ENCODE data around the gene KCTD1.

The KCTD1 gene

GRCh38 chr18:26502823-26503222, 45.5 kb downstream of the KCTD1 start:
- DNase-seq (ENCODE audit: low read depth in 1 of 2, low spot score in 1 of 2) = no peak
- no peak for TF ChIP-seq JUND (IDR thresholded peaks at IDR 0.05; ENCODE audit: low read depth)
- in situ Hi-C loops (cut with HindIII; ENCODE audit: low pct_unique_long_range_greater_than_20kb, low sequenced_read_pairs) = no loop called here

GRCh38 chr18:26497866-26498265, 50.5 kb downstream of the KCTD1 start:
- no peak for TF ChIP-seq JUND (IDR thresholded peaks at IDR 0.05; ENCODE audit: low read depth)
- DNase-seq (ENCODE audit: low read depth in 1 of 2, low spot score in 1 of 2) = no peak
- in situ Hi-C loops (cut with HindIII; ENCODE audit: low pct_unique_long_range_greater_than_20kb, low sequenced_read_pairs) = no loop called here

DNA sequence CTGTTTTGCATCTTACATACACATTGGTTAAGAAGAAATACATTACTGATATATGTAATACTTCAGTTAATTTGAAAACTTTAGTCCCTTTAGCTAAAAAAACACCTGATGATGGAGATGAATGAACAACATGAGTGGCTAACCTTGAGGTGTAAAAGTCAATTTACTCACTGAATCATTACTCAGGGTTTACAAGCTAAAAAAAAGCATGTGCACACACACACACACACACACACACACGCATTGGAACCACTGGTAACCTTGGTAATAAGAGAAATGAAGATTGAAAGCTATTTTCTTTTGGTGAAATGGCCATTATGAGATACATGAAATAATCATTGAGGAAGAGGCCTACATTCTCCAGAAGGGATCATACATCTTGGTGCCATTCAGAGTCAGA, 51.8 kb downstream of the KCTD1 start:
- in situ Hi-C loops (cut with HindIII; ENCODE audit: low pct_unique_long_range_greater_than_20kb, low sequenced_read_pairs) = no loop called here
- no peak for TF ChIP-seq JUND (IDR thresholded peaks at IDR 0.05; ENCODE audit: low read depth)

GRCh38 chr18:26495287-26495686, 53.1 kb downstream of the KCTD1 start:
- TF ChIP-seq JUND (IDR thresholded peaks at IDR 0.05; ENCODE audit: low read depth) = no peak
- in situ Hi-C loops (cut with HindIII; ENCODE audit: low pct_unique_long_range_greater_than_20kb, low sequenced_read_pairs) = no loop called here
- DNase-seq (ENCODE audit: low read depth in 1 of 2, low spot score in 1 of 2) = no peak

More for the DNA sequence above, 51.8 kb downstream of the KCTD1 start:
- no peak for DNase-seq (ENCODE audit: low read depth in 1 of 2, low spot score in 1 of 2)

GRCh38 chr18:26493021-26493420, 55.3 kb downstream of the KCTD1 start:
- DNase-seq (ENCODE audit: low read depth in 1 of 2, low spot score in 1 of 2) = no peak
- in situ Hi-C loops (cut with HindIII; ENCODE audit: low pct_unique_long_range_greater_than_20kb, low sequenced_read_pairs) = no loop called here
- no peak for TF ChIP-seq JUND (IDR thresholded peaks at IDR 0.05; ENCODE audit: low read depth)

DNA sequence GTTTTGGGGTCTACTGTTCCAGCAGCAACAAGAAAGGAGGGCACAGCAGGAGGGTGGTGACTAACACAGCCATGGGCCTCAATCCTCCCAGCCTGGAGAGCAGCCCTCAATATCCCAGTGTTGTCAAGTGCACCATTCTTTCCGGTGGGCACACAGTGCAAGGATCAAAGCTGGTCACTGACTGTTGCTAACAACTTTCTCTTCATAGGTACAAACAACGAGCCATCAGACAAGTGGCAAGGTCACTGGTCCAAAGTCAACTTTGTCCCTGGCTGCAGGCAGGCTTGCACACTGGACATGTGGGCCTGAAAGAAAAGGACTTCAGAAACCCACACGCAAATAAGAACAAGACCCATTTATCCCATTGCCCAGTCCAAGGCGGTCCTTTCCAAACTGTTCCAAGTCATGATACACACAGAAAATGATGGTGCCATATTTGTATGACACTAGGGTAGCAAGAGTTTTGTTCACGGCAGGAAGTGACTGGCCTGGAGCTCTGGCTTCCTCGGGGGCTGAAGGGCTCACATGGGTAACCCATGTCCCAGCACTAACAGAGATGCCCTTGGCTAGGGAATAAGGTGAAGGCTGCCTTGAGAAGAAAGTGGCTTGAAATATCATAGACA, 57.0 kb downstream of the KCTD1 start:
- in situ Hi-C loops (cut with HindIII; ENCODE audit: low pct_unique_long_range_greater_than_20kb, low sequenced_read_pairs) = no loop called here
- no peak for DNase-seq (ENCODE audit: low read depth in 1 of 2, low spot score in 1 of 2)
- no peak for TF ChIP-seq JUND (IDR thresholded peaks at IDR 0.05; ENCODE audit: low read depth)

- in situ Hi-C loops (cut with HindIII; ENCODE audit: low pct_unique_long_range_greater_than_20kb, low sequenced_read_pairs) = no loop called here
- DNase-seq (ENCODE audit: low read depth in 1 of 2, low spot score in 1 of 2) = no peak
- no peak for TF ChIP-seq JUND (IDR thresholded peaks at IDR 0.05; ENCODE audit: low read depth)
Observed at GRCh38 chr18:26489881-26490280, 58.5 kb downstream of the KCTD1 start.

DNA sequence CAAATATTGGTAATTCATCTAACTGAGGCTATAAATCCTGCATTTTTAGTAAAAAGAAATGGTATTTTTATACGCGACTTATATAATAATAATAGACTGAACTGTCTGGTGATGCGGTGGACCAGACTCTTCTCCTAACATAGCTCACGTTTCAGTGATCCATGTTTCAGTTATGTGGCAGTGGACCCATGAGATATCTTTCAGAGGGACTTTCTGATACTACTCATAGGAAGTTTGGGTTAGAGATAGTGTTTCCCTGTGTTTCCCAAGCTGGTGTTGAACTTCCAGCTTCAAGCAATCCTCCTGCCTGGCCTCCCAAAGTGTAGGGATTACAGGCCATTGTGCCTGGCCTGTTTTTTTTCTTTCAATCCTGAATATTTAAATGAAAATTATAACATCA, 59.2 kb downstream of the KCTD1 start:
- in situ Hi-C loops (cut with HindIII; ENCODE audit: low pct_unique_long_range_greater_than_20kb, low sequenced_read_pairs) = no loop called here
- no peak for TF ChIP-seq JUND (IDR thresholded peaks at IDR 0.05; ENCODE audit: low read depth)

DNA sequence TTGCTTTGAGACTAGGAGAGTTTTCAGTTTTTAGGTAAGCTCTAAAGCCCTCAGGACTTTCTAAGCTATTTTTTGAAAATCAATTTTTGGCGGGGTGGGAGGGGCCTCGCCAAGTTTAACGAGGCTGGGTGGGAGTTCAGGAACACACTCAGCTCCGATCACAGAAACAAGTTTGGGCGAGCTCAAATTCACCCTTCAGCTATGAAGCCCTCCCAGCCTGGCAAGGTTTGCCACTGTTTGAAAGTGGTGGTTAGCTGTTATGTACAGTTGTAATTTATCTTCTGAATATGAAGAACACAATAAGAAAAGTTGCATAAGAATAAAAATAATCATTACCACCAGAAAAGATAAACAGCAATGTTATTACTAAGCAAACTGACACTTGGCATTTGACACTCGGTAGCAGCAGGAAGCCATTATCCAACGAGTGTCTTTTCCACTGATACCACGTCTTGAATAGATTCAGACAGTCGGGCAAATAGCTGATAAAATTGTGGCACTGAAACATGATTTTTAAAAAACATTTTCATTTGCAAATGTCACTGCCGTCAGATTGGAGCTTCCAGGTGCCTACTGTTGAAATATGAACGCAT, 59.8 kb downstream of the KCTD1 start:
- DNase-seq (ENCODE audit: low read depth in 1 of 2, low spot score in 1 of 2) = no peak
- no peak for TF ChIP-seq JUND (IDR thresholded peaks at IDR 0.05; ENCODE audit: low read depth)
- in situ Hi-C loops (cut with HindIII; ENCODE audit: low pct_unique_long_range_greater_than_20kb, low sequenced_read_pairs) = no loop called here

More for the DNA sequence above, 59.2 kb downstream of the KCTD1 start:
- no peak for DNase-seq (ENCODE audit: low read depth in 1 of 2, low spot score in 1 of 2)

DNA sequence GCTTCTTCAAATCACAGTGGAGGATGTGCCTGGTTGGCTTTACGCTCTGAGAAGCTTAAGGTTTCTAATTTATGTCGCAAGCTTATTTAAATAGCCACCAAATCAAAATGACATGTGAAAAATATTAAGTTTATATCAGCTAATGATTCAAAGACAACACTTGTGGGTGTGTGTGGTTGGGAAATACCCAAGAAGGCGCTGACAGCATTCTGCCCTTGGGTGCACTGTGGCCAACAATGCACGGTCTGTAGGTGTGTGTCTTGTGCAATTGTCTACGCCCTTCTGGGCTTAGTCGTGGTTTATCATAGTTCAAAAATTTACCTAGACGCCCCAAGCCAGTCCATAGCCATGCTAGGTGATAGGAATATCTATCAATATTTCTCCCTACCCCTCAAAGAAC, 60.9 kb downstream of the KCTD1 start:
- TF ChIP-seq JUND (IDR thresholded peaks at IDR 0.05; ENCODE audit: low read depth) = no peak
- in situ Hi-C loops (cut with HindIII; ENCODE audit: low pct_unique_long_range_greater_than_20kb, low sequenced_read_pairs) = no loop called here
- no peak for DNase-seq (ENCODE audit: low read depth in 1 of 2, low spot score in 1 of 2)

GRCh38 chr18:26483633-26484032, 64.7 kb downstream of the KCTD1 start:
- no peak for DNase-seq (ENCODE audit: low read depth in 1 of 2, low spot score in 1 of 2)
- in situ Hi-C loops (cut with HindIII; ENCODE audit: low pct_unique_long_range_greater_than_20kb, low sequenced_read_pairs) = no loop called here
- TF ChIP-seq JUND (IDR thresholded peaks at IDR 0.05; ENCODE audit: low read depth) = no peak

GRCh38 chr18:26482569-26482968, 65.8 kb downstream of the KCTD1 start:
- no peak for TF ChIP-seq JUND (IDR thresholded peaks at IDR 0.05; ENCODE audit: low read depth)
- in situ Hi-C loops (cut with HindIII; ENCODE audit: low pct_unique_long_range_greater_than_20kb, low sequenced_read_pairs) = no loop called here
- DNase-seq (ENCODE audit: low read depth in 1 of 2, low spot score in 1 of 2) = no peak

- DNase-seq (ENCODE audit: low read depth in 1 of 2, low spot score in 1 of 2) = no peak
- TF ChIP-seq JUND (IDR thresholded peaks at IDR 0.05; ENCODE audit: low read depth) = no peak
- in situ Hi-C loops (cut with HindIII; ENCODE audit: low pct_unique_long_range_greater_than_20kb, low sequenced_read_pairs) = no loop called here
Observed at GRCh38 chr18:26480897-26481795, 67.2 kb downstream of the KCTD1 start.

Data from T47D (cell line).